H9 (cell line): ENCODE measurements around the gene CPNE5. TPM values are rescaled to one million over a fixed set of nuclear protein-coding genes. Genes with fewer than 3 reads are reported as not detected.

Source experiments
- DNase-seq: peaks from one replicate; pipeline ENCODE4 v3.0.0-alpha.2; 2017
- H2AFZ ChIP-seq: one replicate; pipeline ENCODE4 v1.6.1; 2013; ENCODE audit warnings: mild to moderate bottlenecking, low read length, control low read depth, moderate library complexity
- H2AK5ac ChIP-seq: 2 replicates; pipeline ENCODE4 v1.6.1; 2013; ENCODE audit warnings: low read length, control low read depth, mixed read lengths; ENCODE audit not compliant: insufficient read length
- H2BK120ac ChIP-seq: one replicate; pipeline ENCODE4 v1.6.1; 2013; ENCODE audit warnings: low read depth, mild to moderate bottlenecking, low read length, control low read depth, inconsistent platforms; ENCODE audit not compliant: poor library complexity, severe bottlenecking
- H2BK12ac ChIP-seq: 2 replicates; pipeline ENCODE4 v1.6.1; 2013; ENCODE audit warnings: low read length, control low read depth, mixed read lengths, low read depth; ENCODE audit not compliant: insufficient read length
- H2BK15ac ChIP-seq: 2 replicates; pipeline ENCODE4 v1.6.1; 2013; ENCODE audit warnings: low read depth, low read length, control low read depth
- H2BK20ac ChIP-seq: one replicate; pipeline ENCODE4 v1.6.1; 2013; ENCODE audit warnings: low read depth, mild to moderate bottlenecking, low read length, control low read depth, inconsistent platforms; ENCODE audit not compliant: poor library complexity, severe bottlenecking
- H2BK5ac ChIP-seq: 2 replicates; pipeline ENCODE4 v1.6.1; 2013; ENCODE audit warnings: low read length, control low read depth, mixed read lengths; ENCODE audit not compliant: insufficient read length
- H3K14ac ChIP-seq: 2 replicates; pipeline ENCODE4 v1.6.1; 2013; ENCODE audit warnings: low read length, control low read depth; ENCODE audit not compliant: insufficient read depth
- H3K18ac ChIP-seq: 2 replicates; pipeline ENCODE4 v1.6.1; 2013; ENCODE audit warnings: low read depth, mild to moderate bottlenecking, mixed read lengths, low read length, control low read depth; ENCODE audit not compliant: insufficient read length
- H3K23ac ChIP-seq: 2 replicates; pipeline ENCODE4 v1.6.1; 2013; ENCODE audit warnings: low read length, control low read depth, mixed read lengths, low read depth; ENCODE audit not compliant: insufficient read length
- H3K23me2 ChIP-seq: 2 replicates; pipeline ENCODE4 v1.6.1; 2013; ENCODE audit warnings: low read depth, mild to moderate bottlenecking, mixed read lengths, low read length, control low read depth; ENCODE audit not compliant: insufficient read length, poor library complexity, severe bottlenecking
- H3K27ac ChIP-seq: 2 replicates; pipeline ENCODE4 v1.5.1; 2013; ENCODE audit warnings: low read length, control low read depth, mixed read lengths, low read depth; ENCODE audit not compliant: insufficient read length
- H3K27me3 ChIP-seq: 2 replicates; pipeline ENCODE4 v1.6.1; 2013; ENCODE audit warnings: low read length, control low read depth, inconsistent platforms; ENCODE audit not compliant: insufficient read depth
- H3K4ac ChIP-seq: 2 replicates; pipeline ENCODE4 v1.6.1; 2013; ENCODE audit warnings: low read depth, mild to moderate bottlenecking, control low read depth, inconsistent platforms, low read length, moderate library complexity
- H3K4me1 ChIP-seq: 2 replicates; pipeline ENCODE4 v1.6.1; 2013; ENCODE audit warnings: low read length, control low read depth, inconsistent platforms; ENCODE audit not compliant: insufficient read depth
- H3K4me2 ChIP-seq: 2 replicates; pipeline ENCODE4 v1.6.1; 2013; ENCODE audit warnings: low read length, control low read depth, mixed read lengths; ENCODE audit not compliant: insufficient read length, insufficient read depth
- H3K56ac ChIP-seq: 2 replicates; pipeline ENCODE4 v1.6.1; 2013; ENCODE audit warnings: low read depth, mild to moderate bottlenecking, mixed read lengths, low read length, control low read depth; ENCODE audit not compliant: insufficient read length
- H3K79me1 ChIP-seq: 2 replicates; pipeline ENCODE4 v1.6.1; 2013; ENCODE audit warnings: low read depth, mild to moderate bottlenecking, moderate library complexity, low read length, control low read depth, inconsistent platforms; ENCODE audit not compliant: insufficient read depth, poor library complexity, severe bottlenecking
- H3K79me2 ChIP-seq: 2 replicates; pipeline ENCODE4 v1.6.1; 2013; ENCODE audit warnings: low read length, control low read depth, inconsistent platforms; ENCODE audit not compliant: insufficient read depth
- H3K9ac ChIP-seq: 2 replicates; pipeline ENCODE4 v1.6.1; 2013; ENCODE audit warnings: low read length, control low read depth, mixed read lengths; ENCODE audit not compliant: insufficient read length; ENCODE audit errors: extremely low read depth
- H3K9me3 ChIP-seq: one replicate; pipeline ENCODE4 v1.6.1; 2013; ENCODE audit warnings: low read depth, low read length, inconsistent platforms; ENCODE audit not compliant: control insufficient read depth
- H3T11ph ChIP-seq: one replicate; pipeline ENCODE4 v1.6.1; 2013; ENCODE audit warnings: mild to moderate bottlenecking, low read length, control low read depth, inconsistent platforms
- H4K20me1 ChIP-seq: one replicate; pipeline ENCODE4 v1.6.1; 2013; ENCODE audit not compliant: control insufficient read depth, insufficient read length, insufficient read depth
- H4K5ac ChIP-seq: 2 replicates; pipeline ENCODE4 v1.6.1; 2013; ENCODE audit warnings: low read depth, mild to moderate bottlenecking, mixed read lengths, low read length, control low read depth; ENCODE audit not compliant: insufficient read length
- H4K8ac ChIP-seq: replicated peaks from 2 replicates; pipeline ENCODE4 v1.6.1; 2013; ENCODE audit warnings: low read length, control low read depth, mixed read lengths, low read depth; ENCODE audit not compliant: insufficient read length
- H4K91ac ChIP-seq: 2 replicates; pipeline ENCODE4 v1.6.1; 2013; ENCODE audit warnings: low read depth, mild to moderate bottlenecking, moderate library complexity, mixed read lengths, low read length, control low read depth; ENCODE audit not compliant: insufficient read length
- H3K27ac Mint-ChIP-seq, 3 experiments: 2 replicates in 2 of 3; 3 replicates in 1 of 3; pipeline ENCODE4 v1.8.0; 2020 to 2021; ENCODE audit warnings: mixed read lengths in 3 of 3, mild to moderate bottlenecking in 1 of 3, moderate library complexity in 1 of 3
- H3K27me3 Mint-ChIP-seq: 2 replicates; pipeline ENCODE4 v1.8.0; 2021; ENCODE audit warnings: low read depth, mild to moderate bottlenecking, moderate library complexity, mixed read lengths
- H3K36me3 Mint-ChIP-seq, 3 experiments: 2 replicates in 2 of 3; 3 replicates in 1 of 3; pipeline ENCODE4 v1.8.0; 2020 to 2021; ENCODE audit warnings: low read depth in 3 of 3, mixed read lengths in 3 of 3; ENCODE audit not compliant: insufficient read depth in 1 of 3
- H3K4me1 Mint-ChIP-seq, 2 experiments: 2 replicates each; pipeline ENCODE4 v1.8.0; 2020; ENCODE audit warnings: mixed read lengths in 2 of 2
- H3K4me3 Mint-ChIP-seq, 2 experiments: 2 replicates in 1 of 2; 3 replicates in 1 of 2; pipeline ENCODE4 v1.8.0; 2020 to 2021; ENCODE audit warnings: mild to moderate bottlenecking in 2 of 2, mixed read lengths in 2 of 2, moderate library complexity in 1 of 2
- H3K9me3 Mint-ChIP-seq, 2 experiments: 2 replicates in 1 of 2; 3 replicates in 1 of 2; pipeline ENCODE4 v1.8.0; 2020; ENCODE audit warnings: mild to moderate bottlenecking in 2 of 2, mixed read lengths in 2 of 2, moderate library complexity in 1 of 2
- CTCF ChIP-seq: fragments of 200-600 bp; sonication (generic); conservative IDR thresholded peaks from 3 replicates; pipeline ENCODE4 v1.8.0; 2021; ENCODE audit warnings: antibody characterized with exemption, mild to moderate bottlenecking
- WGBS: extraction: QIAGEN DNeasy Blood & Tissue Kit; methylation state at CpG from one replicate; pipeline ENCODE4 v1.1.7; 2013; ENCODE audit warnings: missing lambda C conversion rate, low lambda C conversion rate, mixed read lengths; ENCODE audit not compliant: insufficient read length; ENCODE audit errors: extremely low coverage; 5-methylcytosine and 5-hydroxymethylcytosine counted together
- total RNA-seq: library from RNA; stranded (reverse); gene quantifications from 2 replicates; pipeline ENCODE4 v1.2.1, GENCODE V29; 2021

The CPNE5 gene
- total RNA-seq, 1 experiment from 2014 or later, result 0.52 TPM

- no peak overlapping the region for H4K91ac ChIP-seq
- H3K23me2 ChIP-seq, result no peaks in the 10 kb centered on the region
- no peak overlapping the region for H2BK120ac ChIP-seq
- H3K27me3 ChIP-seq, result no peaks in the 10 kb centered on the region
- H3K4me1 Mint-ChIP-seq, result peaks cover 19 to 65% of the 10 kb centered on the region in 2 experiments
- H2BK15ac ChIP-seq, result no peak overlapping the region
- H3K27me3 Mint-ChIP-seq, result peaks cover 54% of the 10 kb centered on the region
- no peak overlapping the region for H3K4me3 Mint-ChIP-seq
- no peak overlapping the region for H3K9ac ChIP-seq
- H3K27ac ChIP-seq, result no peak overlapping the region
- H3T11ph ChIP-seq, result no peak overlapping the region
- no peak overlapping the region for H3K4ac ChIP-seq
- H4K20me1 ChIP-seq, result no peaks in the 10 kb centered on the region
- no peak overlapping the region for H3K27ac Mint-ChIP-seq
- no peak overlapping the region for H2BK5ac ChIP-seq
- no peaks in the 10 kb centered on the region for H3K9me3 ChIP-seq
- no peak overlapping the region for H4K5ac ChIP-seq
- no peaks in the 10 kb centered on the region for H3K79me2 ChIP-seq
- H3K79me1 ChIP-seq, result no peaks in the 10 kb centered on the region
- H3K4me2 ChIP-seq, result no peak overlapping the region
- no peak overlapping the region for H3K18ac ChIP-seq
- H3K14ac ChIP-seq, result no peak overlapping the region
- no peaks in the 10 kb centered on the region; a peak in 1 of 5 replicates for H3K9me3 Mint-ChIP-seq
- no CpG with 5 or more reads among the region's 5 CpGs for WGBS
- no peak overlapping the region for H4K8ac ChIP-seq
- no peak for TF ChIP-seq CTCF
- H2AK5ac ChIP-seq, result no peak overlapping the region
- H2AFZ ChIP-seq, result no peak overlapping the region
- H2BK12ac ChIP-seq, result no peak overlapping the region
- H3K4me1 ChIP-seq, result no peaks in the 10 kb centered on the region; the same call in 1 of the 2 replicates
- no peak overlapping the region for H3K23ac ChIP-seq
- no peak overlapping the region for H2BK20ac ChIP-seq
- no peaks in the 10 kb centered on the region for H3K36me3 Mint-ChIP-seq
- DNase-seq, result no peak
- no peak overlapping the region for H3K56ac ChIP-seq
These were observed 32.1 kb downstream of the CPNE5 start for GRCh38 chr6:36807143-36807542.
